Embryonic facial prominence (tissue), 1 donor: ENCODE measurements around the gene TRPT1.

ENCODE experiments used
- DNase-seq: peaks from one replicate; pipeline ENCODE4 v3.0.0-alpha.2; 2016; ENCODE audit errors: extremely low spot score

TRPT1 gene

DNA sequence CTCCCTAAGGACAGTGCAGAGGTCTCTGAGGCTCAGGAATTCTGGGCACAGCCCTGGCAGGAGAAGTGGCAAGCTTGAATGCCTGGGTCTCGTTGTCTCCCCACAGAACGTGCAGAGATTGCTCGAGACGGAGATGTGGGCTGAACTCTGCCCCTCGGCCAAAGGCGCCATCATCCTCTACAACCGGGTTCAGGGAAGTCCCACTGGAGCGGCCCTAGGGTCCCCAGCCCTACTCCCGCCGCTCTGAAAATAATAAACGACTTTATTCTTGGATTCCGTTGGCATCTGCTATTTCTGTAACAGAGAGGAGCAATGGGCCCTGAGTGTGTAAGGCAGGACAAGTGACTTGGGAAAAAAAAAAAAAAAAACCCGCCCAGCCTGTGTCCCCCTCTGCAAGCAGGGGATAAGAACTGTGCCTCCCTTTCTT lies 3.8 kb upstream of the TRPT1 start:
- DNase-seq = no peak

DNA sequence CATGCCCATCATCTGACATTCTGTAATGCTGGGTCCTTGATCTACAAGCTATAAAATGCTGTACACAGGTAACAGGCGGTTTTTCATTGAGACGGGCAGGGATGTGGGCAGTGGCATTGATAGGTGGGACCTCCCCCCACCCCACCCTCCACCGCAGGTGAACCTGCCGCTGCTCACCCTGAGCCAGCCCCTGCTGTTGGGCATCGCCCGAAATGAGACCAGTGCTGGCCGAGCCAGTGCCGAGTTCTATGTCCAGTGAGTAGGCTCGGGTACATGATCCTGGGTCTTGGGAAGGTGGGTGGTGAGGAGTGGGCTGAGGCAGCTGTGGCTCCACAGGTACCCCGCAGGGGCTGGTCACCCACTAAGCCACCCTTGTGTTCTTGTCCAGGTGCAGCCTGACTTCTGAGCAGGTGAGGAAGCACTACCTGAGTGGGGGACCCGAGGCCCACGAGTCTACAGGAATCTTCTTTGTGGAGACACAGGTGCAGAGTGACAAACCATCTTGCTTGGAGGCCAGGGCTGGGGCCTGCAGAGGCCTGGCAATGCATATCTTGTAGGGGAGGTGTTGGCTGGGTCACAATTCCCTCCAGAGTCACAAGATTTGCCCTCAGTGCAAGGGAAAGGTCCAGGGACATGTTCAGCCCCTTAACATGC lies 3.2 kb upstream of the TRPT1 start:
- no peak for DNase-seq

DNA sequence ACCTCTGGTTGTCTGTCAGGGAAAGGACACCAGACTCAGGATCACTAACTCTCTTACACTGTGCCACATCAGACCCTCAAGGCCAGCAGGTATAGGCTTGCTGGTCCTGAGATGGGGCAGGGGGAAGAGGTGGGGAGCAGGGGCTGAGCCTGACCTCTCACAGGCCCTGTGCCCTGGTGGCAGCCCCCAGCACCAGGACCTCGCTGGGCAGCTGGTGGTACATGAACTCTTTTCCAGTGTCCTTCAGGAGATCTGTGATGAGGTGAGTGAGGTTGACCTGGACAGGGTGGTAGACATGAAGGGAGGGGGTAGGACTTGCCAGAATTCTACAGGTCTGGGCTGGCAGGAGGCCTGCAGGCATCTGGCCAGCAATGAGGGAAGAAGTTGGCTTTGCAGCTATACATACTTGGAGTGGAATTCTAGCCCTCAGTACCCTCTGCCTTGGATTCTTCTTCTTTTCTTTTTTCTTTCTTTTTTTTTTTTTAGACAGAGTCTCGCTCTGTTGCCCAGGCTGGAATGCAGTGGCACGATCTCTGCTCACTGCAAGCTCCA lies 1.5 kb upstream of the TRPT1 start:
- DNase-seq = no peak

DNA sequence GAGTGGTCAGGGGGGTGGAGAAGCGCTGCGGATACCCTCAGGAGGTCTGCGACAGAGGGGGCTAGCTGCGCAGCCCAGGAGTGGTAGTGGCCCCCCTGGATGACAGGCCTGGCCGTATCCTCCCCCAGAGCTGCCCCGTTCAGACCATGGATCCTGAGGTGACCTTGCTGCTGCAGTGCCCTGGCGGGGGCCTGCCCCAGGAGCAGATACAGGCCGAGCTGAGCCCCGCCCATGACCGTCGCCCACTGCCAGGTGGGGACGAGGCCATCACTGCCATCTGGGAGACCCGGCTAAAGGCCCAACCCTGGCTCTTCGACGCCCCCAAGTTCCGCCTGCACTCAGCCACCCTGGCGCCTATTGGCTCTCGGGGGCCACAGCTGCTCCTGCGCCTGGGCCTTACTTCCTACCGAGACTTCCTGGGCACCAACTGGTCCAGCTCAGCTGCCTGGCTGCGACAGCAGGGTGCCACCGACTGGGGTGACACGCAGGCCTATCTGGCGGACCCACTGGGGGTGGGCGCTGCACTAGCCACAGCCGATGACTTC lies 593 bp upstream of the TRPT1 start:
- DNase-seq = no peak

DNA sequence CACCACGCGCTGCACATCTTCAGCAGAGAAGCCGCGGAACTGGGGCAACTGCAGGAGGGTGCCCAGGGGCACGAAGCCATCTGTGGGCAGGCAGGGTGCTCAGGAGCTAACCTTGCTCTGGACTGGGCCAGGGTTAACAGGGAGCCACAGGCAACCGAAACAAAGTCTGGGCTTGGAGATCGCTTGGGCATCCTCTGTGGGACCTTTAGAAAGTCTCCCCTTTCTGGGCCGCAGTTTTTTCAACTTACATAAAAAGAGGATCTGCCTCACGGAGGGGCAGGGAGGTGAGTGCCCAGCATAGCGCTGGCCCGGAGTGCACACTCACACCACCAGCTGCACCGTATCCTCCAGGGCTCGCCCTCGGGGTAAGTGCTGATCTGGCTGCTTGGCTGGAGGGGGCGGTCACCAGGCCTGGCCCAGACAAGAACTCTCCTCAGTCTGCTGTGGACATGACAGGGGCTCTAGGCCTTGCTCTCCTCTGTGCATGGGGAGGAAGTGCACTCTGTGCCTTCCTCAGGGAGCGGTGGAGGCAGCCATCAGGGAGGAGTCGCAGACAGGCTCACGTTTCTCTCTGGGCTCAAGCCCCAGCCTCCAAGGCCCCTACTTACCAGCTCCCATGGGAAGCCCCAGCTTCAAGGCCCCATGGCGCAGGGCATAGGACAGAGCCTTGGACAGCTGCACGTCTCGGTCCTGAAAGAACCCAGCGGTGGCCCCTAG lies 937 bp downstream of the TRPT1 start:
- no peak for DNase-seq

DNA sequence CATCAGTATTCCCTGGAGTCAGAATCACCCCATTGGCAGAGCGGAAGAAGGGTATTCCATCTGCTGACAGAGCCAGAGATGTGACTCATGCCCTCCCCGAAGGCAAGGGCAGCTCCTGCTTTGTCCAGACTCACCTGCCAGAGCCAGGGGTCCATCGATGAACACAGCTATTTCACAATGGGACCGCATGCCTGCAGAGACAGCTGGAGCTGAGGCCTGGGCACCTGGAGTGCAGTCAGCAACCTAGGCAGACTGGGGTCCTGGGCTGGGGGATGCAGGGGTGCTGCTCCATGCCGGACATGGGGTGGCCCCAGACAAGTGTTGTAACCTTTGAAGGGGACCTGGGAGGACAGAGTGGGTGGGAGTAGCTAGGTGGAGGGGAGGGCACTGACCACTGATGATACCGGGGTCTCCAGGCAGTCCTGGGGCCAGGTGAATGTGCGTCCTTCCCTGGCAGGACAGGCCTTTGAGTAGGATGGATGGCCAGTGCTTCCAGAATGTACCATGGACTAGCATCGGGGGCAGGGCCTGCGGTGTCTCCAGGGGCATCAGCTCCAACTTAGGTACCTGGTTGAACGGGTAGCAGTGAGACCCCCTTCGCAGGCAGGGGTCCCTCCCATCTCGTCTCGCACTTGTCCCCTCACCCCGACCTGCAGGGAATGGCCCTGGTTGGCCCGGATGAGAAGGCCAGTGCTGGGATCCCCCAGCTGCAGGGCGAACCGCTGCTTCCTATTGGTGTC lies 1.7 kb downstream of the TRPT1 start:
- DNase-seq = no peak

DNA sequence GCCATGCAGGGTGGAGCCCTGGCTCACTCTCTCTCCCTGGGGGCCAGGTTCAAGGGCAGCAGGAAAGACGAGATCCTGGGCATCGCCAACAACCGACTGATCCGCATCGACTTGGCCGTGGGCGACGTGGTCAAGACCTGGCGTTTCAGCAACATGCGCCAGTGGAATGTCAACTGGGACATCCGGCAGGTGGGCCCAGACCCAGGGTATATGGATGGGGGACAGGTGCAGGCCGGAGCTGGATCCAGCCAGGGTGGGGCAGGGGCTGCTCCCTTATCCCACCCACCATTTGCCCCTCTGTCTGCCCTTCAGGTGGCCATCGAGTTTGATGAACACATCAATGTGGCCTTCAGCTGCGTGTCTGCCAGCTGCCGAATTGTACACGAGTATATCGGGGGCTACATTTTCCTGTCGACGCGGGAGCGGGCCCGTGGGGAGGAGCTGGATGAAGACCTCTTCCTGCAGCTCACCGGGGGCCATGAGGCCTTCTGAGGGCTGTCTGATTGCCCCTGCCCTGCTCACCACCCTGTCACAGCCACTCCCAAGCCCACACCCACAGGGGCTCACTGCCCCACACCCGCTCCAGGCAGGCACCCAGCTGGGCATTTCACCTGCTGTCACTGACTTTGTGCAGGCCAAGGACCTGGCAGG lies 2.9 kb downstream of the TRPT1 start:
- DNase-seq = no peak

DNA sequence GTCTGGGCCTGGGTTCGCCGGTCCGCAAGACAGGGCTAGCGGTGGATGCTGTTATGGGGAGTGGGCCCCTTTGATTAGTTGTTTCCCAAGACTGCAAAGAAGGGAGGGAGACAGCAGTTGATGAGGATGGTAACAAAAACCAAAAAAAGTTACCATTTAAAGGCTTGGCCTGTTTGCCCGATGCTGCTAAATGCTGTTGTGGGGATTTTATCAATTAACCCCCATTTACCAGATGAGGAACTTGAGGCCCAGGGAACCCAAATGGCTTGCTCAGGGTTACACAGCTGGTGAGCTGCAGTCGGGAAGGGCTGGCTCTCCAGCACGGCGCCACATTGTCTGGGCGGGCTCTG lies 3.4 kb downstream of the TRPT1 start:
- DNase-seq = no peak

DNA sequence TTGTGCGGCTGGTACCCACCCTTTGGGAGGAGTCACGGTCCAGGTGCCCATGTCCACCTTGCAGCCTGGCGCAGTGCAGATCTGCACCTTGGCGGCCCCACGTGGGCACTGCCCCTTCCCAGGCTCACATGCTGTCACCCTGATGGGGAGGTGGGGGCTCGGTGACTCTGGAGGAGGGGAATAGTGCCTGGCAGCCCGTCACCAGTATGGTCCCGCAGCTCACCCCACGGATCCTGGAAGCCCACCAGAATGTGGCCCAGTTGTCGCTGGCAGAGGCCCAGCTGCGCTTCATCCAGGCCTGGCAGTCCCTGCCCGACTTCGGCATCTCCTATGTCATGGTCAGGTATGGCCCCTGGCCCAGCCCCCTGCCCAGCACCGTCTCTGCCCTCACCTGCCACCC lies 5.2 kb downstream of the TRPT1 start:
- DNase-seq = no peak

DNA sequence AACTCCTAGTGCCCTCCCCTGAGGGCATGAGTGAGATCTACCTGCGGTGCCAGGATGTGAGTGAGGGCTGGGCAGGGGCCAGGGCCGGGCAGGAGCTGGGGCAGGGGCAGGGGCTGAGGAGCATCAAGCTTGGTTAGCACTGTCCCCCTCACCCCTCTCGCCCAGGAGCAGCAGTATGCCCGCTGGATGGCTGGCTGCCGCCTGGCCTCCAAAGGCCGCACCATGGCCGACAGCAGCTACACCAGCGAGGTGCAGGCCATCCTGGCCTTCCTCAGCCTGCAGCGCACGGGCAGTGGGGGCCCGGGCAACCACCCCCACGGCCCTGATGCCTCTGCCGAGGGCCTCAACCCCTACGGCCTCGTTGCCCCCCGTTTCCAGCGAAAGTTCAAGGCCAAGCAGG lies 5.7 kb downstream of the TRPT1 start:
- no peak for DNase-seq

DNA sequence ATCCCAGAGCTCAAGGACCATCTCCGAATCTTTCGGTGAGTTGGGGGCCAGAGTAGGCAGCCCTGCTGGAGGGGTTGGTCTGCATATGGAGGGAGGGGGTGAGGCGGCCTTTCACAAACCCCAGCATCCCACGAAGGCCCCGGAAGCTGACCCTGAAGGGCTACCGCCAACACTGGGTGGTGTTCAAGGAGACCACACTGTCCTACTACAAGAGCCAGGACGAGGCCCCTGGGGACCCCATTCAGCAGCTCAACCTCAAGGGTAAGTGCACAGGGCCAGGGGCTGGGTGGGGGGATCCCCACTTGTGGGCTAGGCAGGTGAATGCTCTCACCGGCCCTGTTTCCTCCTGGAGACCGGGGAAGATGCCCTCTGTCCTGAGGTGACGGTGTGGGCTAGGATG lies 6.2 kb downstream of the TRPT1 start:
- DNase-seq = no peak

DNA sequence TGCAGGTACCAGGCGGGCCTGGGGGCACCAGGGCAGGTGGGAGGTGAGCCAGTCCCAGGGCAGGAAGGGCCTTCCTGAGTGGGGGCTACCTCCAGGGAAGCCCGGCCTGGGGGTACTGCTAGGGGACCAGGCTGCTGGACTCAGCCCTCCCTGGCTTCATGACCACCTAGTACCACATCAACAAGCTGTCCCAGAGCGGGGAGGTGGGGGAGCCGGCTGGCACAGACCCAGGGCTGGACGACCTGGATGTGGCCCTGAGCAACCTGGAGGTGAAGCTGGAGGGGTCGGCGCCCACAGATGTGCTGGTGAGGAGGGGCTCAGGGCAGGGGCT lies 6.7 kb downstream of the TRPT1 start:
- no peak for DNase-seq

DNA sequence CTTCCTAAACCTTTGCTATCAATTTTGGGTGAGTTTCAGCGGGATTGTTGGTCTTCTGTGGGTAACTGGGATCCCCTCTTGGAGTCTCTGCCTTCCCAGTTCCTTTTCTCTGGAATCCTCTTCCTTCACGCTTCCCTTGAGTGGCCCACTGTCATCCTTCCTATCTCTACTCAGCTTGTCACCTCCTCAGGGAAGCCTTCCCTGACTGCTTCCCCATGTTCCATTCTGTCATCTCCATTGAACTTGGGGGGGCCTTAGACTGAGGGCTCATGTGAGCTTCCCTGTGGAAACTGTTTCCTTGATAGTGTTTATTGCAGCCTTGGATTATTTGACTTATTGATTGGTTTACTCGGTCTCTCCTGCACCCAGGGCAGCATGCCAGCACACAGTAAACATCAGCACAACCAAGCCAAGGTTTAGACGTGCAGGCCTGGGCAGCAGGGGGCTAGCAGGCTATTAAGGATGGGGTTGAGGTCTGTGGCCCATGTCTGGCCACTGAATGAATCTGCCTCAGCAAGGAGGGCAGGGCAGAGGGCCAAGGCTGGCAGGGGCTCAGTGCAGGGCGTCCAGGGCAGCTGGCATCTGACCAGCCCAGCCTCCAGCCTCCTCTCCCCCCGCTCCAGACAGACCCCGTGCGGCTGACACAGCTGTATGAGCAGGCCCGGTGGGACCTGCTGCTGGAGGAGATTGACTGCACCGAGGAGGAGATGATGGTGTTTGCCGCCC lies 7.2 kb downstream of the TRPT1 start:
- DNase-seq = no peak

DNA sequence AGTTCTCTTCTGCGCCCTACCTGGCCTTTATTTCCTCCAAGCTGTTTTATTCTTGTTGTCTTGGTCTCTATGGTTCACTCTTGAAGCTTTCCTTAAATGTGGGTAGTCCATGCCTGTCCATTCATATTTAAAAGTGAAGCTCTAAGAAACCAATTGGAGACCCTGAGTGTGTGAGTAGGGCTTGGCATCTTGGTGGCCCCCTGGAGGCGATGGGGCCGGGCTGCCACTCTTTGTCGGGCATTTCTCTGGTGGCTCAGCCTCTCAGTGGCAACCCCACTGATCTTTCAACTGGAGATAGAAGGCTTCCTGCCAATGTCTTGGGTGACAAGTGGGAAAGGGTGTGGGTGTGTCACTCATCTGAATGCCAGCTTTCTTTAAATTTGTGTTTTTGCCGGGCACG lies 9.1 kb downstream of the TRPT1 start:
- DNase-seq = no peak

DNA sequence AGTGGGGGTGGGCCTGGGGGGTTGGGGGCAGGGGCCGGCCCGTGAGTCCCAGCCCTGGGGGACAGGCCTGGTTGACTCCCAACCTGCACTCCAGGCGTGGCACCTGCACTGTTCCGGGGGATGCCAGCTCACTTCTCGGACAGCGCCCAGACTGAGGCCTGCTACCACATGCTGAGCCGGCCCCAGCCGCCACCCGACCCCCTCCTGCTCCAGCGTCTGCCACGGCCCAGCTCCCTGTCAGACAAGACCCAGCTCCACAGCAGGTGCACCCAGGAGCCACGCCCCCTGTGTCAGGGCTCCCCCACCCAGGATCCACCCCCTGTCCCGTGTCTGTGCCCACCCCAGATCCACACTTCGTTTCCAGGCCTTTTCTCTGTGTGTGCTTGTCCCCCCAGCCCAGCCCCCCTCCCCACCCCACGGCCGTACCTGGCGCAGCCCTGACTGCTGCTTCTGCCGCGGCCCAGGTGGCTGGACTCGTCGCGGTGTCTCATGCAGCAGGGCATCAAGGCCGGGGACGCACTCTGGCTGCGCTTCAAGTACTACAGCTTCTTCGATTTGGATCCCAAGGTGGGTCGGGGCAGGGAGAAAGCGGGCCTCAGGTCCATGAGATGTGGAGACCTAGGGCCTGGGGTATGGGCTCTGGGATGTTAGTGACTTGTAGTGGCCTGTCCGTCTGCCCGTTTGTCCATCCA lies 14.7 kb downstream of the TRPT1 start:
- no peak for DNase-seq

DNA sequence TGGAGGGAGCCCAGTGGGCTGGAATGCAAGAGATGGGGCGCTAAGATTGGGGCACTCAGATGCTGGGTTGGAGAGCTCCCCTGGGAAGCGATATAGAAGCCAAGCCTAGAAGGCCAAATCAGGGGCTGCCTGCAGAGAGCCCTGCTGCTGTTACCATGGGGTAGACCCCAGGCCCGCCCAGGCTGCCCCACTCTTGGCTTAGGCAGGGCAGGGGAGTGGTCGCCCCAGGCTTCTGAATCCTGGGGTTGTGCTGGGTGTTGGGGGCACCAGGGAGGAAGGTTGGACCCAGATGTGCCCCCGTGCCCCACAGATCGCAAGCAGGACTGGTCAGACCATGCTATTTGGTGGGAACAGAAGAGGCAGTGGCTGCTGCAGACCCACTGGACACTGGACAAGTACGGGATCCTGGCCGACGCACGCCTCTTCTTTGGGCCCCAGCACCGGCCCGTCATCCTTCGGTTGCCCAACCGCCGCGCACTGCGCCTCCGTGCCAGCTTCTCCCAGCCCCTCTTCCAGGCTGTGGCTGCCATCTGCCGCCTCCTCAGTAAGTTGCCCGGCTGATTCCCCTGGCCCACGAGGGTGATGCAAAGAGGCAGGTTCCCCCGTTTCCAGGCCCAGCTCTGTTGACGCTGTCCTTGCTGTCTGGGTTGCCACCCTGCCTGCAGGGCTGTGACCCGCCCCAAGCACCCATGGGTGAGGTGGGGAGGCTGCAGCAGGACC lies 15.5 kb downstream of the TRPT1 start:
- DNase-seq = no peak

DNA sequence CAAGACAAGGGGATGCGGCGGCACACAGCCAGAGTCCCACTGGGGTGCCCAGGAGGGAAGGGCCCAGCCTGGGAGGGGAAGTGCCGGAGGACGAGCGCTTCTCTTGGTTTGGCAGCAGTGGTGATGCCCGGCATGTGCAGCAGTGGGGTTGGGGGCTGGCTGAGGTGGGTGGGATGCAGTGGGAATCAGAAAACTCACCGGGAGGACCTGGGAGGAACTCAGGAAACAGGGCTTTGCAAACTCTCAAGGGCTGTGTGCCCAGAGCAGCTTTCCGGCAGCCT lies 16.5 kb downstream of the TRPT1 start:
- no peak for DNase-seq

DNA sequence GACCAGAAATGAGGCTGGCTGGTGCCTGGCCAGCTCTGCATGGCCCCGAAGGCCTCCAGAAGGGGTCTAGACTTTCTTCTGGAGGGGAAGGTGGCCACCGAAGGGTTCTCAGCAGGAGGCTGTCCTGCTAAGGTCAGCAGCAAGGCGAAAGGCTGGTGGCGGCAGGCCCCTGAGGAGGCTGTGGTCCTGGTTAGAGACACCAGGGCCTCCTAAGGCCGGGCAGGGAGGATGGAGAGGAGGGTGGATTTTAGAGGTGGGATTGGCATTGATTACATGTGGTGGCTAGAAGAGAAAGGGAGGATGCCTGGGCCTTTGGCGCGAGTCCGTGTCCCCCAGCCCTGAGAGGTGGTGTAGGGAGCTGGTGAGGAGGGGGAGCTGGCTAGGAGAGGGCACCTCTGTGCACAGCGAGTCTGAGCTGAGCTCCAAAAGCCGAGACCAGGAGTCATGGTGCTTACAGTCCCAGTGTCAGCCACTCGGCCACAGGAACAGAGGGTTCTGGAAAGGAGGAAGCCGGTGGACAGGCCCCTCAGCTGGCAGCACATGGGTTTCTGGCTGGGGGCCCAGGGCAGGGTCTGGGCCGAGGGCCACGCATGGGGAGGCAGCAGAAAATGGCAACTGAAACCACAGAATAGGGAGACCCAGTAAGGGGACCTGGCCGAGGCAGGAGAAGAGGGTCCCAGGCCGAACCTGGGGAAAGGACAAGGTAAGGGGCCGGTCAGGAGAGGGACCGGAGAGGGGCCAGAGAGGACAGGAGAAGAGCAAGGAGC lies 17.0 kb downstream of the TRPT1 start:
- DNase-seq = no peak

DNA sequence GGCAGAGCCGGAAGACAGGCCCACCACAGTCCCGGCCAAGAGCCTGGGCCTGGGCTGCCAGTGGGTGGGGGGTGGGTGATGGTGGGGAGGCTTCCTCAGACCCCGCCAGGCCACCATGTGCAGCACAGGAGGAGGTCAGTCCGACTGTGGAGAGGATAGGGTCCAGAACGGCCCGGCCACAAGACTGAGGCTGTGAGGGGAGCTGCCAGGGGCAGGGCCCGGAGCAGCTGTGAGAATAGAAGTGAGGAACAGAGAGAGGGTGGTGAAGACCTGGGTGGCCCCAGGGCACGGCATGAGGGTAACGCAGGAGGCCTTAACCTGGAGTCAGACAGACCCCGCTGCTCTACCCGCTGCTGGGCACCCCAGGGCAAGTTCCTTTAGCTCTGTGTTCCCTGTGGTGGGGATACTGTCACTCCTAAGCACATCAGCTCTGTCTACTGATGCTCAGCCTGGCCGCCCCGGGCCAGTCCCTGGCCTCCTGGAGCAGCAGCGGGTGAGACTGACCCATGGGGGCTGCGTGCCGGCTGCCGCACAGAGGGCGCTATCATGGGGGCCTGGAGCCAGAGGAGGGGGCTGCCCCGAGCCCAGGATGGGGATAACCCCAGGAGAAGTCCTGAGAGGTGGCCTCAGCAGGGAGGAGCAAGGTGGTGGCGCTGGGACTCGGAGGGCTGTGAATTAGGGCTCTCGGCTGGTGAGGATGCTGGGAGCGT lies 17.7 kb downstream of the TRPT1 start:
- DNase-seq = no peak
